ENCODE data around the gene NBDY. TPM values are rescaled to one million over a fixed set of nuclear protein-coding genes. Genes with fewer than 3 reads are reported as not detected.
A peak's percentile ranks its signal among the peaks of the same experiment; 100 is the strongest.
"Not testable (repeated sequence)": the region's sequence is repeated elsewhere in the genome, so short reads cannot be mapped to it uniquely, and the experiment has no call there.

NBDY gene
- total RNA-seq, 1 donor from 2014 or later, result 29.9 TPM

- intact Hi-C loops (cut with DNase I), result no loop called here
- no peak for DNase-seq (ENCODE audit: low spot score)
Measured at GRCh38 chrX:56795309-56795868, 66.3 kb downstream of the NBDY start.

GRCh38 chrX:56796641-56797395 lies 67.8 kb downstream of the NBDY start:
- DNase-seq (ENCODE audit: low spot score), result peak; percentile 10
- intact Hi-C loops (cut with DNase I), result no loop called here

GRCh38 chrX:56797574-56798338 lies 68.7 kb downstream of the NBDY start:
- intact Hi-C loops (cut with DNase I), result no loop called here
- DNase-seq (ENCODE audit: low spot score), result peak; percentile 51

GRCh38 chrX:56798339-56798711 lies 69.3 kb downstream of the NBDY start:
- intact Hi-C loops (cut with DNase I), result no loop called here
- DNase-seq (ENCODE audit: low spot score), result no peak

- intact Hi-C loops (cut with DNase I), result no loop called here
Measured at GRCh38 chrX:56798866-56799758, 70.1 kb downstream of the NBDY start.

GRCh38 chrX:56800307-56800706 lies 71.3 kb downstream of the NBDY start:
- DNase-seq (ENCODE audit: low spot score), result no peak
- intact Hi-C loops (cut with DNase I), result loop anchor here (10.0 kb wide), 1 partner anchor 174 kb away; no protein-coding TSS in a partner anchor

More at GRCh38 chrX:56798866-56799758, 70.1 kb downstream of the NBDY start:
- DNase-seq (ENCODE audit: low spot score), result peak; percentile 75

GRCh38 chrX:56800801-56801200 lies 71.8 kb downstream of the NBDY start:
- DNase-seq (ENCODE audit: low spot score), result peak; percentile 50
- intact Hi-C loops (cut with DNase I), result loop anchor here (10.0 kb wide), 1 partner anchor 174 kb away; no protein-coding TSS in a partner anchor

- intact Hi-C loops (cut with DNase I), result loop anchor here (10.0 kb wide), 1 partner anchor 172 kb away; no protein-coding TSS in a partner anchor
Measured at GRCh38 chrX:56802428-56802827, 73.4 kb downstream of the NBDY start.

GRCh38 chrX:56802921-56803849 lies 74.1 kb downstream of the NBDY start:
- peak; percentile 87 for DNase-seq (ENCODE audit: low spot score)
- intact Hi-C loops (cut with DNase I), result loop anchor here (10.0 kb wide), 1 partner anchor 172 kb away; no protein-coding TSS in a partner anchor

More at GRCh38 chrX:56802428-56802827, 73.4 kb downstream of the NBDY start:
- DNase-seq (ENCODE audit: low spot score), result peak; percentile 59

GRCh38 chrX:56803850-56804681 lies 75.0 kb downstream of the NBDY start:
- intact Hi-C loops (cut with DNase I), result loop anchor here (10.0 kb wide), 1 partner anchor 171 kb away; no protein-coding TSS in a partner anchor
- DNase-seq (ENCODE audit: low spot score), result peak; percentile 64

GRCh38 chrX:56804867-56805266 lies 75.8 kb downstream of the NBDY start:
- intact Hi-C loops (cut with DNase I), result loop anchor here (10.0 kb wide), 1 partner anchor 170 kb away; no protein-coding TSS in a partner anchor
- DNase-seq (ENCODE audit: low spot score), result peak; percentile 53

GRCh38 chrX:56805399-56805798 lies 76.4 kb downstream of the NBDY start:
- intact Hi-C loops (cut with DNase I), result loop anchor here (10.0 kb wide), 1 partner anchor 169 kb away; no protein-coding TSS in a partner anchor
- peak; percentile 64 for DNase-seq (ENCODE audit: low spot score)

- DNase-seq (ENCODE audit: low spot score), result not testable (repeated sequence)
- intact Hi-C loops (cut with DNase I), result loop anchor here (10.0 kb wide), 1 partner anchor 169 kb away; no protein-coding TSS in a partner anchor
Measured at GRCh38 chrX:56806176-56806575, 77.1 kb downstream of the NBDY start.

GRCh38 chrX:56811599-56811998 lies 82.6 kb downstream of the NBDY start:
- intact Hi-C loops (cut with DNase I), result no loop called here
- peak; percentile 53 for DNase-seq (ENCODE audit: low spot score)

GRCh38 chrX:56812515-56813105 lies 83.6 kb downstream of the NBDY start:
- DNase-seq (ENCODE audit: low spot score), result peak; percentile 46
- intact Hi-C loops (cut with DNase I), result no loop called here

- DNase-seq (ENCODE audit: low spot score), result peak; percentile 67
Measured at GRCh38 chrX:56813318-56813837, 84.3 kb downstream of the NBDY start.

More at GRCh38 chrX:56813318-56813837, 84.3 kb downstream of the NBDY start:
- intact Hi-C loops (cut with DNase I), result no loop called here
